HG03066 (cell line): Measurements from ENCODE around the gene IDE.

Experiments used
- ATAC-seq: cut with Tn5 transposase; IDR thresholded peaks from one replicate; pipeline ENCODE4 v1.9.1; 2021; ENCODE audit warnings: low read depth; ENCODE audit not compliant: unreplicated experiment

IDE gene

GRCh38 chr10:92569071-92569470 lies 4.8 kb downstream of the IDE start:
- ATAC-seq: no peak

- ATAC-seq: peak; percentile 66
Measured at GRCh38 chr10:92567952-92568600, 5.8 kb downstream of the IDE start.

GRCh38 chr10:92562424-92562823 lies 11.5 kb downstream of the IDE start:
- no peak for ATAC-seq

GRCh38 chr10:92559046-92559445 lies 14.8 kb downstream of the IDE start:
- ATAC-seq: no peak

- no peak for ATAC-seq
Measured at GRCh38 chr10:92553959-92554358, 19.9 kb downstream of the IDE start.

GRCh38 chr10:92552310-92552709 lies 21.6 kb downstream of the IDE start:
- no peak for ATAC-seq

GRCh38 chr10:92550924-92551323 lies 23.0 kb downstream of the IDE start:
- ATAC-seq: no peak

GRCh38 chr10:92547676-92548075 lies 26.2 kb downstream of the IDE start:
- no peak for ATAC-seq

- ATAC-seq: no peak
Measured at GRCh38 chr10:92545556-92545955, 28.3 kb downstream of the IDE start.

GRCh38 chr10:92544296-92544695 lies 29.6 kb downstream of the IDE start:
- no peak for ATAC-seq

- no peak for ATAC-seq
Measured at GRCh38 chr10:92542458-92542857, 31.4 kb downstream of the IDE start.

- ATAC-seq: no peak
Measured at GRCh38 chr10:92541583-92541982, 32.3 kb downstream of the IDE start.

- no peak for ATAC-seq
Measured at GRCh38 chr10:92538231-92538958, 35.5 kb downstream of the IDE start.

- no peak for ATAC-seq
Measured at GRCh38 chr10:92530891-92531535, 42.9 kb downstream of the IDE start.

- no peak for ATAC-seq
Measured at GRCh38 chr10:92530421-92530820, 43.5 kb downstream of the IDE start.

- no peak for ATAC-seq
Measured at GRCh38 chr10:92527716-92528115, 46.2 kb downstream of the IDE start.

- no peak for ATAC-seq
Measured at GRCh38 chr10:92523639-92524038, 50.3 kb downstream of the IDE start.

- ATAC-seq: no peak
Measured at GRCh38 chr10:92517034-92517655, 56.7 kb downstream of the IDE start.

GRCh38 chr10:92508866-92509265 lies 65.0 kb downstream of the IDE start:
- no peak for ATAC-seq

- ATAC-seq: no peak
Measured at GRCh38 chr10:92506336-92506735, 67.6 kb downstream of the IDE start.

GRCh38 chr10:92505044-92505443 lies 68.8 kb downstream of the IDE start:
- ATAC-seq: no peak
